SK-N-MC (cell line): ENCODE results near the gene ZNF490.
"Not testable (repeated sequence)": the region's sequence is repeated elsewhere in the genome, so short reads cannot be mapped to it uniquely, and the experiment has no call there.

Experiments
- DNase-seq: peaks from one replicate; pipeline ENCODE4 v3.0.0-alpha.2; 2011; ENCODE audit warnings: low read depth, low spot score
- H3K27ac ChIP-seq: fragments of 200-600 bp; sonication (generic); 2 replicates; pipeline ENCODE4 v1.5.1; 2016; ENCODE audit warnings: mixed run types
- H3K36me3 ChIP-seq: fragments of 200-600 bp; sonication (generic); 2 replicates; pipeline ENCODE4 v1.6.1; 2017; ENCODE audit warnings: antibody characterized with exemption, low read length, mixed read lengths; ENCODE audit not compliant: insufficient read depth
- H3K4me3 ChIP-seq: fragments of 200-600 bp; sonication (generic); 2 replicates; pipeline ENCODE4 v1.5.1; 2016
- H3K9ac ChIP-seq: fragments of 200-600 bp; sonication (generic); 2 replicates; pipeline ENCODE4 v1.8.0; 2017; ENCODE audit warnings: mixed run types, mixed read lengths; ENCODE audit not compliant: insufficient read length
- H3K9me3 ChIP-seq: fragments of 200-600 bp; sonication (generic); 2 replicates; pipeline ENCODE4 v1.6.1; 2017; ENCODE audit warnings: low read depth, mild to moderate bottlenecking, antibody characterized with exemption, low read length, moderate library complexity, mixed read lengths
- EZH2 ChIP-seq: fragments of 200-600 bp; sonication (generic); IDR thresholded peaks from one replicate; pipeline ENCODE4 v1.6.1; 2017; ENCODE audit warnings: antibody characterized with exemption
- FOXP2 ChIP-seq: optimal IDR thresholded peaks from 2 replicates; pipeline ENCODE3; 2011; ENCODE audit warnings: mild to moderate bottlenecking, moderate library complexity; ENCODE audit not compliant: insufficient read depth; ENCODE audit errors: extremely low read length, control extremely low read depth
- POLR2AphosphoS5 ChIP-seq: IDR thresholded peaks from 2 replicates; pipeline ENCODE4 v1.6.1; 2012; ENCODE audit warnings: mild to moderate bottlenecking, low read depth, low read length, borderline replicate concordance

The ZNF490 gene

GRCh38 chr19:12646551-12646950, 35.9 kb upstream of the ZNF490 start:
- H3K4me3 ChIP-seq: no peak overlapping the region
- no peak for TF ChIP-seq EZH2
- TF ChIP-seq FOXP2: no peak
- no peak for TF ChIP-seq POLR2AphosphoS5
- DNase-seq: no peak
- H3K36me3 ChIP-seq: no peaks in the 10 kb centered on the region
- H3K9me3 ChIP-seq: no peaks in the 10 kb centered on the region
- no peak overlapping the region for H3K9ac ChIP-seq
- no peak overlapping the region for H3K27ac ChIP-seq

DNA sequence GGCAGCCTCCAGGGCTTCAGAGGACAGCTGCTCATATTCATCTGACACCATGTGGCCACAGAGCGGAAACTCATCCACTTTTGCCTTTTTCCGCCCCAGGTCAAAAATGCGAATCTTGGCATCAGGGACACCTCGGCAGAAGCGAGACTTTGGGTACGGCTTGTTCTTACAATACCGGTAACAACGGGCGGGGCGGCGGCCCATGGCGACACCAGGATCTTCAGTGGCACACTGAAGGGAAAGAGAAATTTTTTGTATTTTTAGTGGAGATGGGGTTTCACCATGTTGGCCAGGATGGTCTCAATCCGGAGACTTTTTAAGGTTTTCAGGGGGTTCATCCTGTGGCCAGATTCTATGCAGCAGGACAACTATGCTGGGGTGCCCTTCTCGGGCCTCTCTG, 33.1 kb upstream of the ZNF490 start:
- H3K9ac ChIP-seq, H3K36me3 ChIP-seq, H3K4me3 ChIP-seq, DNase-seq, H3K9me3 ChIP-seq, H3K27ac ChIP-seq: not testable (repeated sequence)

DNA sequence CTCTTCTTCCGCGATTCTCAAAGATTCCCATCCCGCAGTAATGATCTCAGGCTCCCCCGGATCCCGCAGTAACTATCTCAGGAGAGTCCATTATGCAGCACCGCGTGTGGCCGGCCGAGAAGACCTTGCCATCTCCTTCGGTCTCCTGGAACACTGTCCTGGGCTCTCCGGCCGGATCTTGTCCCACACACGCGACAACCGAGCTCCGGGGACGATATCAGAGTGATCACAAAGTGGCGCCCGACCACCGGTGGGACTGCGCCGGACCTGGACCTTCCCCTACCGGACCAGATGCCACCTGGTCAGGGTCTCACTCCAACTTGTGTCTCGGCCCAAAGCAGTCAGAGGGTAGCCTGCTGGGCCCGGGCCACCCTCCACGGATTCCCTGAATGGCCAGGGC, 31.9 kb upstream of the ZNF490 start:
- no peaks in the 10 kb centered on the region for H3K9me3 ChIP-seq
- H3K27ac ChIP-seq: no peak overlapping the region
- H3K4me3 ChIP-seq: no peak overlapping the region
- no peak for TF ChIP-seq EZH2
- no peak for TF ChIP-seq FOXP2
- no peak for TF ChIP-seq POLR2AphosphoS5
- no peak overlapping the region for H3K9ac ChIP-seq
- no peak for DNase-seq
- H3K36me3 ChIP-seq: no peaks in the 10 kb centered on the region

GRCh38 chr19:12641456-12641855, 30.8 kb upstream of the ZNF490 start:
- Histone ChIP-seq H3K9me3 (no peaks in the 10 kb centered on the region), H3K4me3 (no peak overlapping the region), H3K9ac (no peak overlapping the region), H3K36me3 (no peaks in the 10 kb centered on the region), H3K27ac (no peak overlapping the region)
- TF ChIP-seq FOXP2: no peak
- no peak for TF ChIP-seq EZH2
- no peak for TF ChIP-seq POLR2AphosphoS5
- no peak for DNase-seq

GRCh38 chr19:12639901-12640613, 29.4 kb upstream of the ZNF490 start:
- no peak for DNase-seq
- no peak overlapping the region for H3K9ac ChIP-seq
- no peak overlapping the region for H3K4me3 ChIP-seq
- H3K9me3 ChIP-seq: no peaks in the 10 kb centered on the region
- no peaks in the 10 kb centered on the region for H3K36me3 ChIP-seq
- no peak overlapping the region for H3K27ac ChIP-seq
- TF ChIP-seq POLR2AphosphoS5 (no peak), EZH2 (no peak), FOXP2 (no peak)

- Histone ChIP-seq H3K9ac (no peak overlapping the region), H3K9me3 (no peaks in the 10 kb centered on the region), H3K4me3 (no peak overlapping the region), H3K27ac (no peak overlapping the region), H3K36me3 (no peaks in the 10 kb centered on the region)
- DNase-seq: no peak
- TF ChIP-seq EZH2 (no peak), POLR2AphosphoS5 (no peak), FOXP2 (no peak)
Measured at GRCh38 chr19:12638611-12639182, 28.1 kb upstream of the ZNF490 start.

GRCh38 chr19:12636631-12637030, 26.0 kb upstream of the ZNF490 start:
- Histone ChIP-seq H3K9ac (no peak overlapping the region), H3K9me3 (no peaks in the 10 kb centered on the region), H3K27ac (no peak overlapping the region), H3K4me3 (no peak overlapping the region), H3K36me3 (no peaks in the 10 kb centered on the region)
- no peak for DNase-seq
- TF ChIP-seq FOXP2: no peak
- no peak for TF ChIP-seq EZH2
- TF ChIP-seq POLR2AphosphoS5: no peak

DNA sequence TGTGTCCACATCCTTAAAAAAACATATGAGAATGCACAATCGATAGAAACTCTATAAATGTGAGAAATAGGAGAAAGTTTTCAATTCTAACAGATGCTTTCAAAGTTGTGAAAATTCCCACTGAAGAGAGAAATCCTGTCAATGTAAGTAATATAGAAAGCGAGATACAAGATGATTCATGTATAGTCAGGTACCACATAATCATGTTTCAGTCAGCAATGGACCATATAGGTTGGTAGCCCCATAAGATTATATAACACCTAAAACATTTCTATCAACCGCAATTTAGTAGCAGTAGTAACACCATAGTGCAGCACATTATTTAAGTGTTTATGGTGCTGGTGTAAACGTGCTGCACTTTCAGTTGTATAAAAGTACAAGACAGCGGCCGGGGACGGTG, 18.6 kb upstream of the ZNF490 start:
- no peak overlapping the region for H3K27ac ChIP-seq
- H3K9ac ChIP-seq: no peak overlapping the region
- no peak overlapping the region for H3K4me3 ChIP-seq
- DNase-seq: no peak
- peaks cover 25% of the 10 kb centered on the region for H3K9me3 ChIP-seq
- TF ChIP-seq EZH2 (no peak), POLR2AphosphoS5 (no peak), FOXP2 (no peak)
- peaks cover 67% of the 10 kb centered on the region for H3K36me3 ChIP-seq

- no peak overlapping the region for H3K4me3 ChIP-seq
- H3K9ac ChIP-seq: no peak overlapping the region
- DNase-seq: no peak
- TF ChIP-seq EZH2 (no peak), POLR2AphosphoS5 (no peak)
- H3K9me3 ChIP-seq: peaks cover 25% of the 10 kb centered on the region
- H3K27ac ChIP-seq: no peak overlapping the region
- H3K36me3 ChIP-seq: peaks cover 75% of the 10 kb centered on the region
Measured at GRCh38 chr19:12628040-12629022, 17.7 kb upstream of the ZNF490 start.
